Measurements from ENCODE around the gene HUNK.
"Not testable (repeated sequence)": the region's sequence is repeated elsewhere in the genome, so short reads cannot be mapped to it uniquely, and the experiment has no call there.

Gene HUNK

GRCh38 chr21:31872452-31873274 lies at the start of gene HUNK:
Gene HUNK, plus strand, starts transcription at chr21:31873020. Its CDS starts 655 bp downstream, at chr21:31873675.
- DNase-seq: no peak

GRCh38 chr21:31829736-31830472 lies 42.9 kb upstream of the HUNK start:
- no peak for DNase-seq

GRCh38 chr21:31830701-31831100 lies 42.1 kb upstream of the HUNK start:
- DNase-seq: no peak

- no peak for DNase-seq
Observed at GRCh38 chr21:31837041-31837440, 35.8 kb upstream of the HUNK start.

GRCh38 chr21:31837618-31838390 lies 35.0 kb upstream of the HUNK start:
- no peak for DNase-seq

- no peak for DNase-seq
Observed at GRCh38 chr21:31838586-31839355, 34.0 kb upstream of the HUNK start.

GRCh38 chr21:31844206-31844605 lies 28.6 kb upstream of the HUNK start:
- no peak for DNase-seq

GRCh38 chr21:31845151-31845729 lies 27.6 kb upstream of the HUNK start:
- DNase-seq: no peak

- DNase-seq: no peak
Observed at GRCh38 chr21:31846690-31847089, 26.1 kb upstream of the HUNK start.

GRCh38 chr21:31847761-31848160 lies 25.1 kb upstream of the HUNK start:
- no peak for DNase-seq

- no peak for DNase-seq
Observed at GRCh38 chr21:31848326-31848985, 24.4 kb upstream of the HUNK start.

- DNase-seq: no peak
Observed at GRCh38 chr21:31850886-31851285, 21.9 kb upstream of the HUNK start.

GRCh38 chr21:31855180-31855579 lies 17.6 kb upstream of the HUNK start:
- DNase-seq: no peak

- no peak for DNase-seq
Observed at GRCh38 chr21:31857096-31857495, 15.7 kb upstream of the HUNK start.

GRCh38 chr21:31857631-31858030 lies 15.2 kb upstream of the HUNK start:
- DNase-seq: not testable (repeated sequence)

- no peak for DNase-seq
Observed at GRCh38 chr21:31860851-31861250, 12.0 kb upstream of the HUNK start.

GRCh38 chr21:31862078-31862477 lies 10.7 kb upstream of the HUNK start:
- no peak for DNase-seq

GRCh38 chr21:31865429-31865970 lies 7.3 kb upstream of the HUNK start:
- no peak for DNase-seq

- DNase-seq: peak; percentile 65
Observed at GRCh38 chr21:31866077-31866511, 6.7 kb upstream of the HUNK start.

GRCh38 chr21:31869750-31870149 lies 3.1 kb upstream of the HUNK start:
- no peak for DNase-seq

- no peak for DNase-seq
Observed at GRCh38 chr21:31870472-31871193, 2.2 kb upstream of the HUNK start.

All from activated naive CD4-positive, alpha-beta T cell treated with Interleukin-2 at 50 U/mL for 16 hours (primary cell).